CD4-positive, alpha-beta memory T cell (primary cell): ENCODE measurements around the gene STXBP6. TPM values are rescaled to one million over a fixed set of nuclear protein-coding genes. Genes with fewer than 3 reads are reported as not detected.

ENCODE experiments used
- CTCF ChIA-PET: fragments of 350-600 bp; sonication (Branson Sonifier 250); formaldehyde crosslinking; loops from one replicate; lab custom pipeline; 2021; ENCODE audit warnings: inconsistent platforms; ENCODE audit not compliant: partially characterized antibody; lab: Charles Lee
- POLR2A ChIA-PET: fragments of 350-600 bp; sonication (Branson Sonifier 250); formaldehyde crosslinking; loops from one replicate; lab custom pipeline; 2021; ENCODE audit not compliant: partially characterized antibody; lab: Charles Lee
- DNase-seq, 5 donors: peaks; one replicate each; pipeline versions ENCODE4 v3.0.0 to v3.0.0-alpha.2; 2020 to 2022; ENCODE audit warnings: mixed read lengths in 1 of 5
- H3K27ac ChIP-seq: one replicate; pipeline ENCODE4 v1.7.0; 2013; ENCODE audit warnings: low read depth, low read length
- H3K27me3 ChIP-seq: 2 replicates; pipeline ENCODE4 v1.7.0; 2013; ENCODE audit warnings: mild to moderate bottlenecking, low read length, moderate library complexity; ENCODE audit not compliant: insufficient read depth
- H3K36me3 ChIP-seq: 2 replicates; pipeline ENCODE4 v1.7.0; 2013; ENCODE audit warnings: mild to moderate bottlenecking, low read length, moderate library complexity; ENCODE audit not compliant: insufficient read depth
- H3K4me1 ChIP-seq: 2 replicates; pipeline ENCODE4 v1.7.0; 2013; ENCODE audit warnings: mild to moderate bottlenecking, low read length, moderate library complexity; ENCODE audit not compliant: insufficient read depth
- H3K4me3 ChIP-seq, 2 donors: one replicate each; pipeline ENCODE4 v1.7.0; 2013; ENCODE audit warnings: low read length in 2 of 2, mild to moderate bottlenecking in 1 of 2
- H3K9me3 ChIP-seq, 2 donors: one replicate each; pipeline ENCODE4 v1.7.0; 2013; ENCODE audit warnings: low read length in 2 of 2, control low read depth in 1 of 2; ENCODE audit not compliant: control insufficient read depth in 1 of 2
- H3K27ac Mint-ChIP-seq, 7 donors: one replicate each; pipeline ENCODE4 v1.8.0; 2020 to 2021; ENCODE audit warnings: mixed read lengths in 7 of 7, mild to moderate bottlenecking in 6 of 7, inconsistent platforms in 3 of 7, moderate library complexity in 3 of 7
- H3K27me3 Mint-ChIP-seq, 2 donors: one replicate each; pipeline ENCODE4 v1.8.0; 2020 to 2021; ENCODE audit warnings: mixed read lengths in 2 of 2
- H3K36me3 Mint-ChIP-seq, 2 donors: one replicate each; pipeline ENCODE4 v1.8.0; 2020 to 2021; ENCODE audit warnings: mixed read lengths in 2 of 2, inconsistent platforms in 1 of 2, mild to moderate bottlenecking in 1 of 2
- H3K4me1 Mint-ChIP-seq, 4 donors: one replicate each; pipeline ENCODE4 v1.8.0; 2020 to 2021; ENCODE audit warnings: mixed read lengths in 4 of 4, mild to moderate bottlenecking in 1 of 4
- H3K4me3 Mint-ChIP-seq, 8 donors: one replicate each; pipeline ENCODE4 v1.8.0; 2020 to 2021; ENCODE audit warnings: mixed read lengths in 8 of 8, mild to moderate bottlenecking in 7 of 8, moderate library complexity in 6 of 8, inconsistent platforms in 3 of 8
- H3K9me3 Mint-ChIP-seq, 8 donors: one replicate each; pipeline ENCODE4 v1.8.0; 2020 to 2021; ENCODE audit warnings: mixed read lengths in 8 of 8, mild to moderate bottlenecking in 5 of 8, inconsistent platforms in 3 of 8, moderate library complexity in 1 of 8
- intact Hi-C: fragments of 100-400 bp; cut with micrococcal nuclease; formaldehyde crosslinking; loops from one replicate; pipeline ENCODE4 v1.15.1; 2023
- polyA plus RNA-seq, 2 donors: library from polyadenylated mRNA; unstranded; fragments of 300-500 nt; fragmentation: Illumina TruSeq; gene quantifications; one replicate each; pipeline ENCODE4 v1.2.3, GENCODE V29; 2021
- total RNA-seq, 2 experiments: library from RNA; stranded (reverse); gene quantifications; one replicate each; pipeline ENCODE4 v1.2.3, GENCODE V29; 2021

Gene STXBP6
- total and polyA plus RNA-seq, 4 experiments from 2014 or later = not detected

DNA sequence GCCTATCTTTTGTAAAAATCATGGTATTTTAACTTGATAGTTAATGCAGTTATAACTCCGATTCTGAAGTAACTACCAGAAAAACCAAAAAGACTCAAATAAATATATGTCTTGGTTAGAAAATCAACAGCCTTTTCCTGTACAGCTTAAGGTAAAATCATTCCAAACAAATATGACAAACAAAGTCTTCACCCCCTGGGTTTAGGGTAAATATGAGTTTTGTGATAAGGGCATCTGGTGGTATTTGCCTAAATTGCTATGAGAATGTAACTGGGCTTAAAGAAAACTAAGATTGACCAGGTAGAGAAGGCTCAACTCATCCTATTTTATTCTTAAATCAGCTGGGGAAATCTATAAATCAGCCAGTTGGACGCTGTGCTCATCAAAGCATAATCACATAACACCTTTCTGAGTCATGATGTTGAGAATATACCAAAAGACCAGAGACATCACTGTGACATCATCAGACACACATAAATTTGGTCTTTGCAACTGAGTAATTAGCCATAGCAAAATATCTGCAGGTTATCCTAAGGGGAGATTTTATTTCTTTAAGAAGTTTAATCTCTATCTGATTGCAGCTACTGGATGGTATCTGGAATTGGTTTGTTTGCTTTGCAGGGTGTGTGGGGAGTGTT is 133.9 kb downstream of the STXBP6 start:
- no peaks in the 10 kb centered on the region for H3K4me1 ChIP-seq
- no peaks in the 10 kb centered on the region for H3K27me3 ChIP-seq
- Mint-ChIP-seq H3K27ac (no peak overlapping the region), H3K4me3 (no peak overlapping the region), H3K4me1 (no peaks in the 10 kb centered on the region), H3K27me3 (peaks cover 4 to 6% of the 10 kb centered on the region in 2 donors), H3K36me3 (no peaks in the 10 kb centered on the region), H3K9me3 (no peaks in the 10 kb centered on the region)
- CTCF ChIA-PET = no interaction called here
- no peak overlapping the region for H3K4me3 ChIP-seq
- no peaks in the 10 kb centered on the region for H3K9me3 ChIP-seq
- POLR2A ChIA-PET = no interaction called here
- no peak overlapping the region for H3K27ac ChIP-seq
- DNase-seq = no peak
- no peaks in the 10 kb centered on the region for H3K36me3 ChIP-seq
- intact Hi-C loops = no loop called here

DNA sequence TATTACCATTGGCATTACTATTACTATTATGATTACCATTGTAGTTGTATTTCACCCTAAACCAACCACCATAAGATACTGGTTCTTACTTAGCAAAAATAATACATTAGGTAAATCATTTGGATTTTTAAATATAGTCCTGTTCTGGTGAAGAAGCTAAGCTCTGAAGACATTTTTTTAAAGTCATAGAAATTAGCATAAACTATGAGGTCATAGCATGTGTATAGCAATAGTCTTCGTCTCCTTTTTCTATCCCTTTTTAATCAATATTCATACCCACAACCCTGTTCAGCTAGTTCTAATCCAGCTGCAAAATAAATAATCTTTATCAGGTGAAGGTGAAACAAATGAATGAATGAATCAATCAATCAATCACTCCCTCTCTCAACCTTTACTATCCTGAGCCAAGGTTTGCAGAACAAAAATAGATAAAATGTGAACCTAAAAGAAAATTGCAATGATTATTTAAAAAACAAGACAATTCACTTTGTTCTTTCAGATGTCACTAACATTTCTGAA is 134.5 kb downstream of the STXBP6 start:
- intact Hi-C loops = no loop called here
- no peak overlapping the region for H3K27ac Mint-ChIP-seq
- ChIA-PET POLR2A (no interaction called here), CTCF (no interaction called here)
- no peaks in the 10 kb centered on the region for H3K4me1 ChIP-seq
- no peak overlapping the region for H3K4me3 Mint-ChIP-seq
- no peak overlapping the region for H3K4me3 ChIP-seq
- no peak overlapping the region for H3K27ac ChIP-seq
- H3K36me3 Mint-ChIP-seq = no peaks in the 10 kb centered on the region
- DNase-seq = no peak
- H3K36me3 ChIP-seq = no peaks in the 10 kb centered on the region
- no peaks in the 10 kb centered on the region for H3K27me3 ChIP-seq
- H3K9me3 Mint-ChIP-seq = no peaks in the 10 kb centered on the region
- H3K9me3 ChIP-seq = no peaks in the 10 kb centered on the region
- no peaks in the 10 kb centered on the region for H3K4me1 Mint-ChIP-seq
- H3K27me3 Mint-ChIP-seq = peaks cover 7 to 8% of the 10 kb centered on the region in 2 donors

GRCh38 chr14:24913746-24914145 is 136.2 kb downstream of the STXBP6 start:
- DNase-seq = no peak
- Histone ChIP-seq H3K27me3 (no peaks in the 10 kb centered on the region), H3K36me3 (no peaks in the 10 kb centered on the region), H3K4me3 (no peak overlapping the region), H3K27ac (no peak overlapping the region), H3K4me1 (no peaks in the 10 kb centered on the region), H3K9me3 (no peaks in the 10 kb centered on the region)
- Mint-ChIP-seq H3K4me1 (no peaks in the 10 kb centered on the region), H3K4me3 (no peak overlapping the region), H3K27ac (no peak overlapping the region), H3K9me3 (no peaks in the 10 kb centered on the region), H3K27me3 (peaks cover 9 to 14% of the 10 kb centered on the region in 2 donors), H3K36me3 (no peaks in the 10 kb centered on the region)
- POLR2A ChIA-PET = no interaction called here
- CTCF ChIA-PET = no interaction called here
- intact Hi-C loops = no loop called here

DNA sequence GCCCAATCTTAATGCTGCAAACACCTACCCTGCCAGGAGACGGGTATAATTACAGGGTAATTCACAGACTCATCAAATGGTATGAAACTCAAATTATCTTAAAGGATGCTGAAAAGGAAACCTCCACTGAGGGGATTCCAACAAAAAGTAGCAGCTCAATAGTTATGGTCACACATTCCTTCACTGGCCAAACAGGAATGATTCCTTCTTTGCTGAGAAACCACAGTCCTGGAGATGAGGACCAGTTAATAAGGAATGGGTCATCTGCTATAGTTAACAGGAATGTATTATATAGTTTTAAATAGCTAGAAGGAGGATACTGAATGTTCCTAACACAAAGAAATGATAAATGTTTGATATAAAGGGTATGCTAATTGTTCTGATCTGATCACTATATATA is 136.9 kb downstream of the STXBP6 start:
- H3K27me3 ChIP-seq = no peaks in the 10 kb centered on the region
- peaks cover 9 to 13% of the 10 kb centered on the region in 2 donors for H3K27me3 Mint-ChIP-seq
- H3K9me3 Mint-ChIP-seq = no peaks in the 10 kb centered on the region
- H3K4me3 ChIP-seq = no peak overlapping the region
- H3K9me3 ChIP-seq = no peaks in the 10 kb centered on the region
- no peak overlapping the region for H3K27ac Mint-ChIP-seq
- H3K36me3 Mint-ChIP-seq = no peaks in the 10 kb centered on the region
- no peak overlapping the region for H3K4me3 Mint-ChIP-seq
- H3K4me1 Mint-ChIP-seq = no peaks in the 10 kb centered on the region
- no peak for DNase-seq
- intact Hi-C loops = no loop called here
- POLR2A ChIA-PET = no interaction called here
- CTCF ChIA-PET = no interaction called here
- H3K27ac ChIP-seq = no peak overlapping the region
- H3K36me3 ChIP-seq = no peaks in the 10 kb centered on the region
- H3K4me1 ChIP-seq = no peaks in the 10 kb centered on the region

DNA sequence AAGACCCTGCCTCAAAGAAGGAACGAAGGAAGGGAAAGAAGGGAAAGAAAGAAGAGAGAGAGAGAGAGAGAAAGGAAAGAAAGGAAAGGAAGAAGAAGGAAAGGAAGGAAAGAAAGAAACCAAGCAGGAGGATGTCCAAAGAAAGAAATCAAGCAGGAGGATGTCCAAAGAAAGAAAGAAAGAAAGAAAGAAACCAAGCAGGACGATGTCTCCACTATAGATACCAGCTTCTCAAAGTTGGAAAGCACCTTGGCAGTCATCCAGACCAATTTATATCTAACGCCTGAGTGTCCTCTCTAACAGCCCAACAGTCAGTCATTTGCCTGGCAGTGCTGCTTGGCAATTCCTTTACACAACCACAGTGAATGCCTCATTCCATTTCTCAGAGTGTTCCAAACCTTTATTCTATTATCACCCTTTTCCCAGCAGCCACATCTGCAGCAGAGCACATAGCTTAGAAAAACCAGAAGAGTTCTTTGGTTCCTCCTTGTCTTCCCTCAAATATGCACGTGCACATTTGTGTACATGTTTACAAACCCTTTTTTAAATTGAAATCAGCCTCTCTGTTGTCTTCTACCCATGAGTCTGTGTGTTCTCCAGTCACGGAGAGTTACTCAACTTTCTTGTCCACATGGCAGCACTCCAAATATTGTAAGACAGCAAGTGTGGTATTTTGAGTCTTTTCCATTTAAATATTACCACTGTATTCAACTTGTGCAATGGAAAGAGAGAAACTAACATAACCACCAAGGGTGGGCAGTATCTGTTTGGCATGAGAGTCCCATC is 138.4 kb downstream of the STXBP6 start:
- Mint-ChIP-seq H3K9me3 (no peaks in the 10 kb centered on the region), H3K4me3 (no peak overlapping the region), H3K36me3 (no peaks in the 10 kb centered on the region), H3K27ac (no peak overlapping the region), H3K27me3 (peaks cover 8 to 14% of the 10 kb centered on the region in 2 donors), H3K4me1 (no peaks in the 10 kb centered on the region)
- DNase-seq = no peak
- Histone ChIP-seq H3K9me3 (no peaks in the 10 kb centered on the region), H3K4me3 (no peak overlapping the region), H3K4me1 (no peaks in the 10 kb centered on the region), H3K27me3 (no peaks in the 10 kb centered on the region), H3K36me3 (no peaks in the 10 kb centered on the region), H3K27ac (no peak overlapping the region)
- ChIA-PET POLR2A (no interaction called here), CTCF (no interaction called here)
- intact Hi-C loops = no loop called here

DNA sequence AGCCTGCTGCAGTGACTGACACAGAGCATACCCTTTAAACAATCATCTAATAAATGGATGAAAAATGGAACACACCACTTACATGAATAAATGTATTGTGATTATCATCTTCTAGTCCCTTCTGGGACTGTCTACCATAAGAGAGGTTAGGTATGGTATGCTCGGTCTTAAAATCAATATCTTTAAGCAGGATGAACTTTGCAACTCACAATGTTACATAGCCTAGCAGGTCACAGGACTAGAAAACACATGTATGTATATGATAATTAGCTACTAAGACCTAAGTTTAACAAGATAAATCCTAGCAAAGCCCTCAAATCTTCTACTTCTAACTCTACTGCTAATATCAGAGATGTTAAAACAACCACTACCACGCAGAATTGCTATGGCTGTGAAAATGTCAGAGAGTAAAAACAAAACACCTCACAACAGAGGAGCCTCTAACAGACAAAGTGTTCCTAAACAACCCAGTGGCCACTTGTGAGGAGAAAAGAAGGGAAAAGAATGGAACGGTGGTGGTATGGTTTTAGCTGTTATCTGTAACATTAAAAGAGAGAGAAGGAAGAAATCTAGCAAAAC is 139.4 kb downstream of the STXBP6 start:
- H3K4me1 ChIP-seq = no peaks in the 10 kb centered on the region
- Mint-ChIP-seq H3K27me3 (peaks cover 8 to 14% of the 10 kb centered on the region in 2 donors), H3K36me3 (no peaks in the 10 kb centered on the region), H3K27ac (no peak overlapping the region), H3K9me3 (no peaks in the 10 kb centered on the region), H3K4me3 (no peak overlapping the region), H3K4me1 (no peaks in the 10 kb centered on the region)
- H3K36me3 ChIP-seq = no peaks in the 10 kb centered on the region
- no peaks in the 10 kb centered on the region for H3K27me3 ChIP-seq
- POLR2A ChIA-PET = no interaction called here
- H3K27ac ChIP-seq = no peak overlapping the region
- H3K9me3 ChIP-seq = no peaks in the 10 kb centered on the region
- CTCF ChIA-PET = no interaction called here
- DNase-seq = no peak
- no peak overlapping the region for H3K4me3 ChIP-seq
- intact Hi-C loops = no loop called here

DNA sequence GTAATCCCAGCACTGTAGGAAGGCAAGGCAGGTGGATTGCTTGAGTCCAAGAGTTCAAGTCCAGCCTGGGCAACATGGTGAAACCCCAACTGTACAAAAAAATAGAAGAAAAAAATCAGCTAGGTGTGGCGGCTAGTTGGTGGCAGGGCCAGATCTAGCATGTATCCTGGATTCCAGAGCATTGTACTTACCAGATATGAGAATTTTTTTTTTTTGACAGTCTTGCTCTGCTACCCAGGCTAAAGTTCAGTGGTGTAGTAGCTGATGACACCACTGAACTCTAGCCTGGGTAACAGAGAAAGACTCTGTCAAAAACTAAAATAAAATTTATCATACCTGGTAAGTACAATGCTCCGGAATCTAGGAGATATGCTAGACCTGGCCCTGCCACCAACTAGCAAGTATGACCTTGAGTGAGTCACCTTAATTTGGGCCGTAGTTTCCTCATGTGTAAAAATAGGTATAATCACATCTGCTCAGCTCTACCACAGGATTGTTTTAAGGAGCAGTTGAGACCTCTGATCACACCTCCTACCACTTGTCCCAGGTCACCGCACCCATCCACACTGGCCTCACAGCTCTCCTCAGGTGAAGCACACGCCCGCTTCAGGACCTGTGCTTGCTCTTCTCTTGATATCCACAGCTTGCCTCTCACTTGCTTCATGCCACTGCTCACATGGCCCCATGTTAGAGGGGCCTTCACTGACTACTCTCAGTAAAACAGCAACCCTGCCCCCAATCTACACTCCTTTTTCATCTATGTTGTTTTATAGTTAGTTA is 140.2 kb downstream of the STXBP6 start:
- Mint-ChIP-seq H3K27me3 (peaks cover 8 to 14% of the 10 kb centered on the region in 2 donors), H3K4me3 (no peak overlapping the region), H3K4me1 (no peaks in the 10 kb centered on the region), H3K9me3 (no peaks in the 10 kb centered on the region), H3K27ac (no peak overlapping the region), H3K36me3 (no peaks in the 10 kb centered on the region)
- Histone ChIP-seq H3K9me3 (no peaks in the 10 kb centered on the region), H3K4me1 (no peaks in the 10 kb centered on the region), H3K4me3 (no peak overlapping the region), H3K27ac (no peak overlapping the region), H3K36me3 (no peaks in the 10 kb centered on the region), H3K27me3 (no peaks in the 10 kb centered on the region)
- POLR2A ChIA-PET = no interaction called here
- DNase-seq = no peak
- intact Hi-C loops = no loop called here
- CTCF ChIA-PET = no interaction called here
